ENCODE results near the gene PGBD2.
A peak's percentile ranks its signal among the peaks of the same experiment; 100 is the strongest.

Gene PGBD2

GRCh38 chr1:248897412-248898337 is 8.4 kb upstream of the PGBD2 start:
- no peak for TF ChIP-seq CTCF (IDR thresholded peaks at IDR 0.05; ENCODE audit: low read depth, low read length, missing control alignments)
- no peak overlapping the region for H3K4me3 ChIP-seq (ENCODE audit: low read depth, low read length)
- in situ Hi-C loops (cut with HindIII; ENCODE audit: low sequenced_read_pairs), result no loop called here
- no peak for DNase-seq (ENCODE audit: low read depth)

- no peak for DNase-seq (ENCODE audit: low read depth)
- no peak overlapping the region for H3K4me3 ChIP-seq (ENCODE audit: low read depth, low read length)
- TF ChIP-seq CTCF (IDR thresholded peaks at IDR 0.05; ENCODE audit: low read depth, low read length, missing control alignments), result no peak
- in situ Hi-C loops (cut with HindIII; ENCODE audit: low sequenced_read_pairs), result no loop called here
Measured at GRCh38 chr1:248900637-248901036, 5.4 kb upstream of the PGBD2 start.

GRCh38 chr1:248901578-248901977 is 4.5 kb upstream of the PGBD2 start:
- in situ Hi-C loops (cut with HindIII; ENCODE audit: low sequenced_read_pairs), result no loop called here
- no peak overlapping the region for H3K4me3 ChIP-seq (ENCODE audit: low read depth, low read length)
- TF ChIP-seq CTCF (IDR thresholded peaks at IDR 0.05; ENCODE audit: low read depth, low read length, missing control alignments), result no peak
- DNase-seq (ENCODE audit: low read depth), result no peak

- no peak for TF ChIP-seq CTCF (IDR thresholded peaks at IDR 0.05; ENCODE audit: low read depth, low read length, missing control alignments)
- no peak overlapping the region for H3K4me3 ChIP-seq (ENCODE audit: low read depth, low read length)
- in situ Hi-C loops (cut with HindIII; ENCODE audit: low sequenced_read_pairs), result no loop called here
- no peak for DNase-seq (ENCODE audit: low read depth)
Measured at GRCh38 chr1:248904437-248905216, 1.4 kb upstream of the PGBD2 start.

GRCh38 chr1:248905662-248906008 is 400 bp upstream of the PGBD2 start:
- in situ Hi-C loops (cut with HindIII; ENCODE audit: low sequenced_read_pairs), result no loop called here
- TF ChIP-seq CTCF (IDR thresholded peaks at IDR 0.05; ENCODE audit: low read depth, low read length, missing control alignments), result no peak
- no peak for DNase-seq (ENCODE audit: low read depth)
- peak overlapping the region; percentile 58 for H3K4me3 ChIP-seq (ENCODE audit: low read depth, low read length)

- no peak for DNase-seq (ENCODE audit: low read depth)
- no peak for TF ChIP-seq CTCF (IDR thresholded peaks at IDR 0.05; ENCODE audit: low read depth, low read length, missing control alignments)
- in situ Hi-C loops (cut with HindIII; ENCODE audit: low sequenced_read_pairs), result no loop called here
- H3K4me3 ChIP-seq (ENCODE audit: low read depth, low read length), result peak overlapping the region; percentile 61
Measured at GRCh38 chr1:248906753-248907661, 972 bp downstream of the PGBD2 start.

All from astrocyte of the cerebellum (primary cell).